NCI-H1105 treated with DMSO at 0.1 percent for 48 hours (cell line): ENCODE data around the gene HOXB1.
"Not testable (repeated sequence)": the region's sequence is repeated elsewhere in the genome, so short reads cannot be mapped to it uniquely, and the experiment has no call there.

Source experiments
- DNase-seq: peaks from one replicate; lab custom pipeline; 2025; lab: John Stamatoyannopoulos, UW

HOXB1 gene

DNA sequence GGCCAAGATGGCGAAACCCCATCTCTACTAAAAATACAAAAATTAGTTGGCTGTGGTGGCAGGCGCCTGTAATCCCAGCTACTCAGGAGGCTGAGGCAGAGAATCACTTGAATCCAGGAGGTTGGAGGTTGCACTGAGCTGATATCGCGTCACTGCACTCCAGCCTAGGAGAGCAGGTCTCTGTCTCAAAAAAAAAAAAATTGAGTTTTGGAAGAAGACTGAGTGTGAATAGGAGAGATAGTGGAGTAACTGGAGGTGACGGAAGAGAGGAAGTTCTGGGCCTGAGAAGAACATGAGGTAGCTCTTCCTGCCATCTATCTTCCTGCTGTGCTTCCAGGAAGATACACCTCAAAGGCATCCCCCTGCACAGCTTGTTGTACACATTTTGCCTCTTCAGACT lies 11.4 kb downstream of the HOXB1 start:
- no peak for DNase-seq

DNA sequence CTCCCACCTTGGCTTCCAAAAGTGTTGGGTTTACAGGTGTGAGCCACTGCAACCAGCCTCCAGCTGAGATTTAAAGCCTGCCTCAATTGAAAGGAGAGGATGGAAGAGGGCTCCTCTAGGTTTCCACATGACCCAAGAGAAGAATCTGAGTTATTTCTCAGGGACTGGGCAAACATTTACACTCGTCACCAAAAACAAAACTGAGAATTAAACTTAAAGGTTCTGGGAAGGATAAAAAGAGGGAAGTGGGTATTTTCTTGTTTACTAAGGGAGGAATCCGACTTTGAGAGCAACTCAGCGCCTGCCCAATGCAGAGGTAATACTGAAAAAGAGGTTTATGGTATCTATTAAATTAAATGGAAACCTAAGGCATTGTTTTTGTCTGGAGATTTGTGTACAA lies 13.3 kb downstream of the HOXB1 start:
- no peak for DNase-seq

DNA sequence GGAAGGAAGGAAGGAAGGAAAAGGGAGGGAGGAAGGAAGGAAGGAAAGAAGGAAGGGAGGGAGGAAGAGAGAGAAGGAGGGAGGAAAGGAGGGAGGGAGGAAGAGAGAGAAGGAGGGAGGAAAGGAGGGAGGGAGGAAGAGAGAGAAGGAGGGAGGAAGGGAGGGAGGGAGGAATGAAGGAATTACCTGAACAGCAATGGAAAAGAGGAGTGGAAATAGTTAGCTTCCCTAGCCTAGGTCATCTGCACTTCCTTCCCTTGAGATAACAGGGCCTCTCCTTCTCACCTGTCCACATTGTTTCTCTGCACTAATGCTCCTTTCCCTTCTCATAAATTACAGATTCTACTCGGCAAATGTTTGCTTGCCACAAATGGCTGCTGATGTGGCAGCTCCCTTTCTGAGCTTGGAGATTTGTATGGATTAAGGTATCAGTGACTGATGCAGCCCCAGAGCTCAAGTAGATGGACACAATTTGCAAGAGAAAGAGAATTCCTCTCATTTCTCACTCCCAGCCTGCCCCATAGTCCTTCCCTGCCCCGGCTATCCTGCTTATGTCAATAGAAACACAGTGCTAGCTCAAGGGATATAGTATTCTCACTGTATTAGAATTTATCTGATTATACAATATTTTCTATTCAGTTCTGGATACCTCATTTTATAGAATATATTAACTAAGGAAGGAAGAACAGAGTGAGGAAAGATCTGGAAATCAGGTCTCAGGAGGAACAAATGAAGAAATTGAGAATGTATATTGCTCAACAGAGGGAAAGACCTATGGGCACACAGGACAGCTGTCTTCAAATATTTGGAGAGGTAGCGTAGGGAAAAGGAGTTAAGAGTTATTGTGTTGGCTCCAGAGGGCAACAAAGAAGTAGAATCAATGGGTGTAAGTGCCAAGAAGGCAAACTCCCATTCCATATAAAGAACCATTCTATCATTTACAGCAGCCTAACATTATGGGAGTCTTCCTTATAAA lies 14.6 kb downstream of the HOXB1 start:
- no peak for DNase-seq

GRCh38 chr17:48514477-48514876 lies 16.3 kb downstream of the HOXB1 start:
- no peak for DNase-seq

DNA sequence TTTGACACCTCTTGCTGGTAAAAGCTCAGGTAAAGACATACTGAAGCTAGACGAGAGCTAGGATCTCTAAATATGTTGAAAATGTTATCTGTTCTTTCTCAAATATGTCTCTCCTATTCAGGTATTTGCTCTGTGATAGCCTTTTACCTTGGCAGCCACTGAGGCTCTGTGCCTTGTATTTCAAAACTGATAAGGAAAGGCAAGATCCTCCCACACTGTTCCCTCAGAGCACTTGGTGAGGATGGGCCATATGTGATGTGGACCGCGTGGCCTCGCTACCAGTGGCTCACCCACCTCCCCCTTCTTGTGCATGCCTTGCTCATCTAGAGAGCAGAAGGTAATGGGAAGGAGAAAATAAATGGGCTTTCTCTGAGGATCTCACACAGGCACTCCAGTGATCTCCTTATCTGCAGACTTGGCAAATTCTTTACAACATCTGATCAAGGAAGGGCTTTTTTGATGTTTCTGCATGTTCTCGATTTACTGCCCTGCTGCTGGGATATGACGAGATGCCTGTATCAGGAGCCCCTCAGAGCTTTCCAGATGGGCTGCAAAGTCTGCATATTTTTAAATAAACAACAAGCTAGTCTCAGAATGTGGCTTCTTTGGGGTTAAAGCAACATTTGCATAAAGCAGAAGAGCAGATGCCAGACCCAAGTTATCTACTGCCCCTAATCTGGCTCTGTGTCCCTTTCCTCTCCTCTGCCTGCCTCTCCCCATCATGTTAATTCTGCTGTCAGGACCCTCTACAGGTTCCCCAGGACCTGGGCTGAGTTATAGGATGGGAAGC lies 16.9 kb downstream of the HOXB1 start:
- no peak for DNase-seq

DNA sequence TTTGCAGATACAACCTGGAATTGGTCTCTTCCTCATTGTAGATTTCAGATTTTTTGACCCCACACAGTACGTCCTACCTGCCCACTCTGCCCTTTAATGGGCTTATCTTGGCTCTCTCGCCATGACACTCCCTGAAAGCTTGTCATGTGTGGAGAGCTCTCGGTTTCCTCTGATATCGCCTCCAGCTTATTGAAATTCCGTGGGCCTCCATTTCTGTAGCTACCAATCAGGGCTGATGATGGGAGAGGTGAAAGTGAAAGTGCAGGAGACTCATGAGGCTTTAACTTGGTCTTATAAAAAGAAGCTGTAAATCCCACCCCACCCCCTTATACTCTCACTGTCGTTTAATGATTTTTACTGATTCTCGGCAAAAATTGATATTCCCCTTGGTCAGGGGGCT lies 17.7 kb downstream of the HOXB1 start:
- DNase-seq, result no peak

DNA sequence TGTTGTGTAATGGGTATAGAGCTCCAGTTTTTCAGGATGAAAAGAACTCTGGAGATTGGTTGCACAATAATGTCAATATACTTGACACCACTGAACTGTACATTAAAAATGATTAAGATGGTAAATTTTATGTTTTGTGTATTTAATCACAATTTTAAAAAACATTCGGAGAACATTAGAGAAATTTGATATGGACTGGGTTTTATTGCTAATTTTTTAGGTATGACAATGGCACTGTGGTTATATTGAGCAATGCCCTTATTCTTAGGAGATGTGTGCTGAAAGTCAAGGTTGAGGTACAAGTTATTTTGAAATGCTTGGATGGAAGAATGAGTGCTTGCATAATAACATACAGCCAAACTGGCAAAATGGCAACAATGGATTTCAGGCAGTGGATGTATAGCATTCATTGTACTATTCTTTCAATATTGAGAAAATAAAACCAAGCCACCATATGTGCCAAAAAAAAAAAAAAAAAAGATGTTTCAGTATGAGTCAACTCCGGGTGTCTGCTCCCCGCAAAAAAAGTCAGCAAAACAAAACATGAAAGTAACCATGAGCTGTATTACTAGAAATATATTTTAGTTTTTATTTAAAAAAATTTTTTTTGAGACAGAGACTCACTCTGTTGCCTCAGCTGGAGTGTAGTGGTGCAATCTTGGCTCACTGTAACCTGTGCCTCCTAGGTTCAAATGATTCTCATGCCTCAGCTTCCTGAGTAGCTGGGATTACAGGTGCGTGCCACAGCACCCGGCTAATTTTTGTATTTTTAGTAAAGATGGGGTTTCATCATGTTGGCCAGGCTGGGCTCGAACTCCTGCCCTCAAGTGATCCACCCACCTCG lies 19.8 kb downstream of the HOXB1 start:
- no peak for DNase-seq

DNA sequence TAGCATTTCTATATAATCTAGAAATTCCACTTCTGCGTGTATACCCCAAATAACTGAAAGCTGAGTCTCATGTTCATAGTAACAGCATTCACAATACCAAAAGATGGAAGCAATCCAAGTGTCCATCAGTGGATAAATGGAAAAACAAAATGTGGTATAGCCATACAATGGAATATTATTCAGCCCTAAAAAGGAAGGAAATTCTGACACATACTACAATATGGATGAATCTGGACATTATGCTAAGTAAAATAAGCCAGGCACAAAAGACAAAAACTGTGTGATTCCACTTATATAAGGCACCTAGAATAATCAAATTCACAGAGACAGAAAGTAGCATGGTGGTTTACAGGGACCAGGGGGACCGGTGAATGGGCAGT lies 20.4 kb downstream of the HOXB1 start:
- DNase-seq, result no peak

DNA sequence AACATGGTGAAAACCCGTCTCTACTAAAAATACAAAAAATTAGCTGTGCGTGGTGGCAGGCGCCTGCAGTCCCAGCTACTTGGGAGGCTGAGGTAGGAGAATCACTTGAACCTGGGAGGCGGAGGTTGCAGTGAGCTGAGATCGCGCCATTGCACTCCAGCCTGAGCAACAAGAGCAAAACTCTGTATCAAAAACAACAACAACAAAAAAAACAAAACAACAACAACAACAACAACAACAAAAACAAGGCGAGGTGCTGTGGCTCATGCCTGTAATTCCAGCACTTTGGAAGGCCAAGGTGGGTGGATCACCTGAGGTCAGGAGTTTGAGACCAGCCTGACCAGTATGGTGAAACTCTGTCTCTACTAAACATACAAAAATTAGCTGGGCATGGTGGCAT lies 21.1 kb downstream of the HOXB1 start:
- DNase-seq, result not testable (repeated sequence)

DNA sequence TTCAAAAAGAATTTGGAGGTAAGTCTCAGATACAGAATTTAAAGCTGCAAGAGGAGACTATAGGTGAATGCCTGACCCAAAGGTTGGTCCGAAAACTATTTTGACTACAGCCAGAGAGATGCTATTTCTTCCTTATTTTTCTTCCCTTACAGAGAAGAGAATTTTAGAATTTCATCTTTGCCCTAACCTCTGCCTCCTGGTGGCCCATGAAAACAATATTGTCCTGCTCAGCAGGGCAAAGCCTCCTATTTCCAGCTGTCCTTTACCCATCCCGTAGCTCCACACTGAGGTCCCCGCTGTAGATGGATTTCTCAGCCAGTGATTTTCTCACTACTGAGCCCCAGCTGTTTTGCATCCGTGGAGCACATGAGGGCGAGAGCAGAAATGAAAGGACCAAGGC lies 24.6 kb downstream of the HOXB1 start:
- no peak for DNase-seq

GRCh38 chr17:48505788-48506187 lies 25.0 kb downstream of the HOXB1 start:
- DNase-seq, result peak; percentile 48

GRCh38 chr17:48504953-48505352 lies 25.9 kb downstream of the HOXB1 start:
- no peak for DNase-seq

DNA sequence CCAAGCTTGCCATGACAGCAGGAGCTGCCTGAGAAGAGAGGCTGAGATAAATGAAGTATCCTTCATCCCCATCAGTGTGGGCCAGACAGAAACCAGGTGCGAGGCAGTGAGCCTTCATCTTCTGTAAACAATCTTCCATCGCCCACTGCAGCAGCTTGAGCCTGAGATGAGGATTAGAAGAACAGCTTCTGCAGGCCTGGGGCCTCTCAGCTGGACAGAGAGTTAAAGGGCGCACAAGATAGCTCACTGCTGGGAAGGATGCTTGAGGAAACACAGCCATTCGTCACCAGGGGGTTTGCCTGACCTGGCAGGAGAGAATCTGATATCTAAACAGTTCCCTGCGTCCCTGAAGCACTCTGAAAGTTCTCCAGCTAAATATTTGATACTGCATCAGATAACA lies 27.1 kb downstream of the HOXB1 start:
- DNase-seq, result no peak

DNA sequence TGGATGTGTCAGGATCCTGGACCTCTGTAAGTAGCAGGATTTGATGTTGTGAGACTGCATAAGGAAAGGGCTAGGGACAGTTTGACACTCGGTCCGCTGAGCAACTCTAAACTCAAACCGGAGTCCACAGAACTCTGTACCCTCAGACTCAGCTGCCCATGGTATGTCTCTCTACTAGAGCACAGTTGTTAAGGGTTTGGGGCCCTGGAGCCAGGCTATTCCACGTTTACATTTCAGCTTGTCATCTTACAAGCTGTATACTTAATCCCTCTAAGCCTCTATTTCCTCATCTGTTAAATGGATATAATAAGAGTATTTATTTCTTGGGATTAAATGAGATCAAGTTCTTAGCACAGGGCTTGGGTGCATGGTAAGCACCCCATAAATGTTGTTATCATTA lies 27.9 kb downstream of the HOXB1 start:
- DNase-seq, result no peak

DNA sequence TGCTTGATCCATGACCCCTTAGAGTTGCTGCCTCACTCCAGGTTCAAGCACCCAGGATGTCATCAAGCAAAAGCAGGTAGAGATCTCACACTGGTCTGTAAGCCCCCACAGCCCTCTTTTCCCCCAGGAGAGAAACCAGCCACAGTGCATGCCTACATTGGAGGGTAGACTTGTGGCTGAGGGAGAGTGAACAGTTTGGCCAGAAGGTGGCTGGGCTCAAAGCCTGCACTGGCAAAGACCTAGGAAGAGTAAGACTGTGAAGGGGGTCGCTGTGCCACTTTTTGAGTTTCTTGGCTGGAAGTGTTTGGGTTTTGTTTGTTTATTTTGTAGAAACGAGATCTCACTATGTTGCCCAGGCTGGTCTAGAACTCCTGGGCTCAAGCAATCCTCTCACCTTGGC lies 28.5 kb downstream of the HOXB1 start:
- no peak for DNase-seq

DNA sequence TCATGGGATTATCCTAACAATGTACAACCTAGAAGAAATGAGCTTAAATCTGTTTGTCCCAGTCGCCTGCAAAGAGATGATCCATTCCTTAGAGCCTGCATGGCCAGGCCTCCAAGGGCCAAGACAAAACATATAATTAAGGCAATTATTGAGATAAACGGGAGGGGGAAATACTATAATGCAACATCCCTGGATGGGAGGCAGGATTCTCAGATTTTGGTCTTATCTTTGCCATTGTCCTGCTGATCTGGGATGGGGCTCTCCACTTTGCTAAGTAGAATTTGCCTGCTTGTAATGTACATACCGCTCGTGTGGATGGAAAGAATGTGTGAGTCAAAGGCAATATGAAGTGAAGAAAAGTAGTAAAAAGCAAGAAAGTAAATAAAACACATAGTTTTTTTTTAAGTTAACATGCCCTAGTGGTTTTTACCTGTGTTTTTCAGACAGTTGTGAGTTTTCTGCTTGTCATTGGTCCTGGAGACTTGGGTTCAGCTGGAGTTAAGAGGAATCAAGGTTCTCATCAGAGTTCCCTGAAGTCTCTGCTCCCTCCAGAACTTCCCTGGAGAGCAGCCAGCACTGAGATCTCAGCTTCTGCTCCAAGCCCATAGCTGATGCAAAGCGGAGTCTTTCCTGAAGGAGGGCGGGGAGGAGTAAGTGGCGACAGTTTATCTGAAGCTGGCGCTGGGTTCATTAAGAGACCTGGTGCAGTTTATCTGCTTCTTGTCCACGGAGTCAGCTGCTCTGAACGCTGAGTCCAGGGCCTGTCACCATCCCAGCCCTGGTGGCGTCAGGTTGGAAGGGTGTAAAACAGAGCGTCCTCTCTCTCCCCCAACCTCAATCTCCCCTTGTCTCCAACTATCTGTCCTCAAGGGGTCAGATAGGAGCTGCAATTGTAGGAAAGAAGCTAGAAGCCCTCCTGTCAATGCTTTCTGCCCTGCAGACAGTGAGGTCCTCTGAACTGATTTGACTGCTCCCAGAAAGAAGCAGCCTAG lies 30.1 kb downstream of the HOXB1 start:
- DNase-seq, result no peak

GRCh38 chr17:48499735-48500434 lies 30.9 kb downstream of the HOXB1 start:
- no peak for DNase-seq

- DNase-seq, result no peak
Measured at GRCh38 chr17:48499248-48499647, 31.6 kb downstream of the HOXB1 start.

DNA sequence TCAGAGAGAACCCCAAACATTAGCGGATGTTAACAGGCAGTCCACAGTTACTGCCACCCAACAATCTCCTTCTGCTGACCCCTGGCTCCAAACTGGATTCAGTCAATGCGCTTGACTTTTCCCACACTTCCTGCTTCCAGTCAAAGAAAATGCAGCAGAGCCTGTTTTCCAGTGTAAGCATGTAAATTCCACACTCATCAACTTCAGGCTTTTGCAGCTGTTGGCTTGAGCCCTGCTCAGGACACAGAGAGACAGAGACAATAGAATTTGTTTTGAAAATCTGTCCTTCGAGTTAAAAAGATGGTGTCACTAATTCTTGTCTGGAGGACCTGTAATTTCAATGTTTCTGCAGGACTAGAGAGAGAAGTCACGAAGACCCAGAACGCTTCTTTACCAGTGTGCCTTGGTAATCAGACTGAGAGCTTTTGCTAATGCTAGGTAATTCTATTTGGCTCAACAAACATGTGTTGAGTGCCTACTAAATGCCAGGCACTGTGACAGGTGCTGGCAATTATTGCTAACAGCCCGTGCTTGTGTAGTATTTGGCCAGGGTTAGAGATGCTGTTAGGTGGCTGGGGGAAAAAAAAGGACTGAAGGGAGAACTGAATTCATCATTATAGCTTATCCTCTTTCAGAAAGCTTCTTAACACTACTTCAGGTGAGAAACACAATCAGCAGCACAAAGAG lies 32.5 kb downstream of the HOXB1 start:
- peak; percentile 52 for DNase-seq

- DNase-seq, result no peak
Measured at GRCh38 chr17:48497103-48497502, 33.7 kb downstream of the HOXB1 start.
